Gastrocnemius medialis (tissue), 4 donors: ENCODE results near the gene SHISA6.

ENCODE experiments used
- POLR2A ChIP-seq, 2 donors: fragments of 450-650 bp; IDR thresholded peaks; one replicate each; pipeline ENCODE4 v1.6.1; 2017; ENCODE audit warnings: antibody characterized with exemption in 2 of 2, mild to moderate bottlenecking in 2 of 2, moderate library complexity in 2 of 2
- TF ChIP-seq, protein P1 (sequence below), 5 experiments: fragments of 450-650 bp in 3 of 5; fragments of 200-600 bp in 2 of 5; sonication (generic) in 2 of 5; IDR thresholded peaks in 4 of 5; conservative IDR thresholded peaks in 1 of 5; 1 replicate in 4 of 5; 2 replicates in 1 of 5; pipeline ENCODE4 v1.5.1; 2016 to 2019; ENCODE audit warnings: antibody characterized with exemption in 5 of 5, mild to moderate bottlenecking in 3 of 5, moderate library complexity in 3 of 5

DNA sequence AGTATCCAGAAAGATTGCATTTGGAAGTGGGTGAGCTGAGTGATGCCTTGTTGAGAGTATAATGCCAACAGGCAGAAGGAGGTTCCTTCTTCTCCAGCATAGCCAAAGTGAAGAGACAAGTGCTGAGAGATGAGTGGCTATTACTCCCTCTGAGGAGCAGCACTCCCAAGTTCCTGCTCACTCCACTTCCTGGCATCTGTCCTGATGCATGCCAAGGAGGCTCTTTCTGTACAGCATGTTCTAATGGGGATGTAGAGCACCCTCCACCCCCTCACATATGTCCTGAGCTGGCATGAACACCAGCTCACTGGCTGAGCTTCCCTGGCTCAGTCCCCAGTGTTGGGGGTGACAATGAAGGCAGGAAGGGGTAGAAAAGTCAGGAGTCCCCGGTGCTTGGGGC lies 313.0 kb downstream of the SHISA6 start:
- TF ChIP-seq, protein P1, sequence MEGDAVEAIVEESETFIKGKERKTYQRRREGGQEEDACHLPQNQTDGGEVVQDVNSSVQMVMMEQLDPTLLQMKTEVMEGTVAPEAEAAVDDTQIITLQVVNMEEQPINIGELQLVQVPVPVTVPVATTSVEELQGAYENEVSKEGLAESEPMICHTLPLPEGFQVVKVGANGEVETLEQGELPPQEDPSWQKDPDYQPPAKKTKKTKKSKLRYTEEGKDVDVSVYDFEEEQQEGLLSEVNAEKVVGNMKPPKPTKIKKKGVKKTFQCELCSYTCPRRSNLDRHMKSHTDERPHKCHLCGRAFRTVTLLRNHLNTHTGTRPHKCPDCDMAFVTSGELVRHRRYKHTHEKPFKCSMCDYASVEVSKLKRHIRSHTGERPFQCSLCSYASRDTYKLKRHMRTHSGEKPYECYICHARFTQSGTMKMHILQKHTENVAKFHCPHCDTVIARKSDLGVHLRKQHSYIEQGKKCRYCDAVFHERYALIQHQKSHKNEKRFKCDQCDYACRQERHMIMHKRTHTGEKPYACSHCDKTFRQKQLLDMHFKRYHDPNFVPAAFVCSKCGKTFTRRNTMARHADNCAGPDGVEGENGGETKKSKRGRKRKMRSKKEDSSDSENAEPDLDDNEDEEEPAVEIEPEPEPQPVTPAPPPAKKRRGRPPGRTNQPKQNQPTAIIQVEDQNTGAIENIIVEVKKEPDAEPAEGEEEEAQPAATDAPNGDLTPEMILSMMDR (IDR thresholded peaks at IDR 0.05 in 4 of 5, conservative IDR thresholded peaks at IDR 0.05 in 1 of 5) = no peak
- TF ChIP-seq POLR2A (IDR thresholded peaks at IDR 0.05) = no peak
